GM10266 (cell line): ENCODE data around the gene KCNQ1OT1.

ENCODE experiments used
- DNase-seq: peaks from one replicate; pipeline ENCODE4 v3.0.0; 2012; ENCODE audit errors: extremely low spot score
- TF ChIP-seq, protein P1 (sequence below): IDR thresholded peaks from 2 replicates; pipeline ENCODE4 v1.5.1; 2012; ENCODE audit warnings: mild to moderate bottlenecking, low read depth; ENCODE audit not compliant: control insufficient read depth, insufficient read depth; ENCODE audit errors: missing control alignments

Gene KCNQ1OT1

GRCh38 chr11:2717561-2718325 is 17.9 kb upstream of the KCNQ1OT1 start:
- TF ChIP-seq, protein P1, sequence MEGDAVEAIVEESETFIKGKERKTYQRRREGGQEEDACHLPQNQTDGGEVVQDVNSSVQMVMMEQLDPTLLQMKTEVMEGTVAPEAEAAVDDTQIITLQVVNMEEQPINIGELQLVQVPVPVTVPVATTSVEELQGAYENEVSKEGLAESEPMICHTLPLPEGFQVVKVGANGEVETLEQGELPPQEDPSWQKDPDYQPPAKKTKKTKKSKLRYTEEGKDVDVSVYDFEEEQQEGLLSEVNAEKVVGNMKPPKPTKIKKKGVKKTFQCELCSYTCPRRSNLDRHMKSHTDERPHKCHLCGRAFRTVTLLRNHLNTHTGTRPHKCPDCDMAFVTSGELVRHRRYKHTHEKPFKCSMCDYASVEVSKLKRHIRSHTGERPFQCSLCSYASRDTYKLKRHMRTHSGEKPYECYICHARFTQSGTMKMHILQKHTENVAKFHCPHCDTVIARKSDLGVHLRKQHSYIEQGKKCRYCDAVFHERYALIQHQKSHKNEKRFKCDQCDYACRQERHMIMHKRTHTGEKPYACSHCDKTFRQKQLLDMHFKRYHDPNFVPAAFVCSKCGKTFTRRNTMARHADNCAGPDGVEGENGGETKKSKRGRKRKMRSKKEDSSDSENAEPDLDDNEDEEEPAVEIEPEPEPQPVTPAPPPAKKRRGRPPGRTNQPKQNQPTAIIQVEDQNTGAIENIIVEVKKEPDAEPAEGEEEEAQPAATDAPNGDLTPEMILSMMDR = no peak
- DNase-seq = no peak

DNA sequence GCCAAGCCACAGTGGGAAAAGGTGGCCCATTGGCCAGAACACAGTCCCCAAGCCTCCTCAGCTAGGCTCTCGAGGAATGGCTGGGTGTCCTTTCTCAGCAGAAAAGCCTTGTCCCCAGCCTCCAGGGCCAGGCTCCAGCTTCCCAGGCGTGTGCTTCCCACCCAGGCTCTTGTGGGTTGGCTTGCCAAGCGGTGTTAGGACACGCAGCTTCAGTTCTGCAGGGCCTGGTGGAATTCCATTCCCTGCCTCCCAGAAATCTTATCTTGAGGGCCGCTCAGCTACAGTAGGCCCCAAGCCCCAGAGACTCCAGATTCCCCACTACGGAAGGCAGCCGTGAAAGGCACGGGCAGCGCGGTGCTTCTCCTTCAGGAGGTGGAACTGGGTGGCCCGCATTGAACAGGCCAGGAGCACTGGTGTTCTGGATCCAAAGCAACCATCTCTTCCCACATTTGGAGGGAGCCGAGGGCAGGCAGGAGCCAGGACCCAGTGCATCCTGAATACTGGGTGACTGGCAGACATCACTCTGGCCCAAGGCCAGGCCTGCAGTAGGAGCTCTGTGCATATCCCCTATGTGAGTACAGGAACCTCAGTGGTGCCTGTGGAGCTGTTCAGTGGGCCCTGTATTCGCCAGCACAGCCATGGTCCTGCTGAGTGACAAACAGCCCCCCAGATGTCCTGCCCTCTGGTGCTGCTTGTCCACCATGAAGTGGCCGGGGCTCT is 16.7 kb upstream of the KCNQ1OT1 start:
- TF ChIP-seq, protein P1 = no peak
- DNase-seq = no peak

- DNase-seq = no peak
- TF ChIP-seq, protein P1 = no peak
These were observed 16.0 kb upstream of the KCNQ1OT1 start for GRCh38 chr11:2715716-2716350.

DNA sequence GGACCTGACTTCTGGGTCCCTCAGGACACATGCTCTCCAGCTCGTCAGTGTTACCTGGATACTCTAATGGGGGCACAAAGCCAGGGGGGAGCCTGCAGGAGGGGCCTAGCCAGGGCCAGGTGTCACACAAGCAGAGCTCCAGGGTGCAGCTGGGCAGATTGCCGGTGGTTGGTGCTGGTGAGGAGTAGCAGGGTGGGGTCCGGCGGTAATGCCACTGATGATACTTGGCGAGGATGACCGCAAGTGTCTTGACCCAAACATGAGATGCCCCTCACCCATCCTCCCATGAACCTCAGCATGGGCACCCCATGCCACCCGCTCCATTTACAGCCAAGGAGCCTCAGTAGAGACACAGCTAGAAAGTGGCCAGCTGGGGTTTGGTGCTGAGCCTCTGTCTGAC is 15.1 kb upstream of the KCNQ1OT1 start:
- DNase-seq = no peak
- TF ChIP-seq, protein P1 = no peak

DNA sequence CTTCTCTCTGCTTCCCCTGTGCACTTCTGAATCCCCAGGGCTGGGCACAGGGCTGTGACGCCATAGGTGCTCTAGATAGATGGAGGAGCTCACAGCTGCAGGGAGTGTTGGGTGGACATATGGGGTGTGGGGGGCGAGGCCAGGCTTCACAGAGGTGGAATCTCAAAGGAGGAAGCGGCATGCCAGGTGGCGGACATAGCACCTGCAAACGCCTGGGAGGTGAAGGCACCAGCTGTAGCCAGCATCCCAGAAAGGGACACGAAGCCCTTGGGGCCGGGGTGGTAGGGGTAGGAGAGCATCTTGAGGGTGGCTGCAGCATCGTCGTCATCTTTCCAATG is 14.6 kb upstream of the KCNQ1OT1 start:
- DNase-seq = no peak
- TF ChIP-seq, protein P1 = no peak

DNA sequence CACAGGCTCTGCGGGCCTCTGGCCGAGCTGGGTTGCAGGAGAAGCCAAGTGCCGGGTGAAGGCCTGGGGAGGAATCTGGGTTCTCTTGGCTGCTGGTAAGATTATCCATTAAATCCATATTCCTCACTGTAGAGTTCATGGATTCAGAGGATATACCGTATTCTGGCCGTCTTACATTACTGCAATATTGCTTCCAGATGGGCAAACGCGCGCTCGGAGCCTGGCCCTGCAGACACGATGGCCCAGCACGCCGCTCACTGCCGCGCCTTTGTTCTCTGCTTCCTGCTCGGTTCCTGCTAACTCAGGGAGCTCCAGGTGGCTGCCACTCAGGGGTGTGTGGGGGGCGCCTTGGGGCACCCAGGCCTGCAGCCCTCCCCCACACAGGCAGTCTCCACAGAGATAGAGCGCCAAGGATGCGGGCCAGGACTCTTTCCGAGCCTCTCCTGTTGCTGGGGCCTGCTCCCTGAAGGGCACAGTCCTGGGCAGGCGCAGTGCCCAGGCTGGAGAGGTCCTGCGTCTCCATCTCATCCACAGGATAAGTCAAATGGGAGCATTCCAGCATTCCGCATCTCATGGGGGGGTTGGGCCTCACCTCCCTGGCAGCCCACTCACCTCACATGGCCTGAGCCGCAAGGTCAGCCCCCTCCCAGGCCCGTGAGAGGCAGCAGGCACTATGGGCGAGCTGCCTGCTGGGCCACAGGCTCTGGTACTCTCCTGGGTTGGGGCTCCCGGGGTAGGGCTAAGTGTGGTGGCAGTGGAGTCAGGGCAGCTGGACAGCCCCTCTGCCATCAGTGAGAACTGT is 14.1 kb upstream of the KCNQ1OT1 start:
- no peak for DNase-seq
- TF ChIP-seq, protein P1 = no peak

DNA sequence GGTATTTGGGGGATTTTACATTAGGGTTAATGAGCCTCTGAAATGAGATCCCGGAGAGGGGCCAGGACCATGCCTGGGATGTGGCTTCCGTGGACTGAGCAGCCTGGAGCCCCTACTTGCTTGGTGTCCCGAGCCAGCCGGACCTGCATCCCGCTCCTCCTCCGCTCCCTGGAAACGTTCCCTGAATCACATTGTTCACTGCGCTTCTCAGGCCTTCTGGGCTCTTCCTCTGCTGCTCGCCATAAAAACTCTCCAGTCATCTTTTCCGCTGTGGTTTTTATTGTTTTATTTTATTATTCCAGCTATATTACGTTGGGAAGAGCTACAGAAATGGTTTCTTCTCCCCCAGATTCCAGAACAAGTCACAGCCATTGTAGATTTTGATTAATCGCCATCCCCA is 13.3 kb upstream of the KCNQ1OT1 start:
- TF ChIP-seq, protein P1 = no peak
- DNase-seq = no peak
